ENCODE data around the gene ACO2.

- TF ChIP-seq USF2 (IDR thresholded peaks at IDR 0.05; ENCODE audit: low read length), result no peak
- no peak for TF ChIP-seq GABPA (IDR thresholded peaks at IDR 0.05; ENCODE audit: borderline replicate concordance, insufficient read depth, low read length)
- TF ChIP-seq, protein P1, sequence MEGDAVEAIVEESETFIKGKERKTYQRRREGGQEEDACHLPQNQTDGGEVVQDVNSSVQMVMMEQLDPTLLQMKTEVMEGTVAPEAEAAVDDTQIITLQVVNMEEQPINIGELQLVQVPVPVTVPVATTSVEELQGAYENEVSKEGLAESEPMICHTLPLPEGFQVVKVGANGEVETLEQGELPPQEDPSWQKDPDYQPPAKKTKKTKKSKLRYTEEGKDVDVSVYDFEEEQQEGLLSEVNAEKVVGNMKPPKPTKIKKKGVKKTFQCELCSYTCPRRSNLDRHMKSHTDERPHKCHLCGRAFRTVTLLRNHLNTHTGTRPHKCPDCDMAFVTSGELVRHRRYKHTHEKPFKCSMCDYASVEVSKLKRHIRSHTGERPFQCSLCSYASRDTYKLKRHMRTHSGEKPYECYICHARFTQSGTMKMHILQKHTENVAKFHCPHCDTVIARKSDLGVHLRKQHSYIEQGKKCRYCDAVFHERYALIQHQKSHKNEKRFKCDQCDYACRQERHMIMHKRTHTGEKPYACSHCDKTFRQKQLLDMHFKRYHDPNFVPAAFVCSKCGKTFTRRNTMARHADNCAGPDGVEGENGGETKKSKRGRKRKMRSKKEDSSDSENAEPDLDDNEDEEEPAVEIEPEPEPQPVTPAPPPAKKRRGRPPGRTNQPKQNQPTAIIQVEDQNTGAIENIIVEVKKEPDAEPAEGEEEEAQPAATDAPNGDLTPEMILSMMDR (IDR thresholded peaks at IDR 0.05; ENCODE audit: control extremely low read depth in 1 of 3, insufficient read depth in 1 of 3, low read depth in 1 of 3, low read length in 3 of 3), result no peak
- no peak for TF ChIP-seq ZNF274 (IDR thresholded peaks at IDR 0.05; ENCODE audit: borderline replicate concordance, extremely low read depth, low read length)
- no peak for TF ChIP-seq EP300 (IDR thresholded peaks at IDR 0.05; ENCODE audit: borderline replicate concordance in 1 of 2, low read depth in 2 of 2, low read length in 2 of 2)
- TF ChIP-seq GTF2F1 (IDR thresholded peaks at IDR 0.05; ENCODE audit: borderline replicate concordance, low read depth, low read length), result no peak
- TF ChIP-seq POLR2A (IDR thresholded peaks at IDR 0.05; ENCODE audit: control extremely low read depth in 1 of 2, low read depth in 2 of 2, low read length in 2 of 2), result no peak
- no peak for TF ChIP-seq MAX (IDR thresholded peaks at IDR 0.05)
- TF ChIP-seq TEAD4 (IDR thresholded peaks at IDR 0.05; ENCODE audit: low read depth, low read length), result no peak
These were observed 22.8 kb upstream of the ACO2 start for GRCh38 chr22:41446057-41446501.

Measured in H1 (cell line).